ENCODE measurements around the gene RSPH10B2.
A peak's percentile ranks its signal among the peaks of the same experiment; 100 is the strongest.
"Not testable (repeated sequence)": the region's sequence is repeated elsewhere in the genome, so short reads cannot be mapped to it uniquely, and the experiment has no call there.

Gene RSPH10B2

GRCh38 chr7:6792113-6792872 is 38.4 kb downstream of the RSPH10B2 start:
- not testable (repeated sequence) for DNase-seq

- not testable (repeated sequence) for DNase-seq
These were observed 40.4 kb downstream of the RSPH10B2 start for GRCh38 chr7:6794276-6794675.

- DNase-seq = not testable (repeated sequence)
These were observed 43.3 kb downstream of the RSPH10B2 start for GRCh38 chr7:6797218-6797617.

- not testable (repeated sequence) for DNase-seq
These were observed 44.1 kb downstream of the RSPH10B2 start for GRCh38 chr7:6798047-6798446.

GRCh38 chr7:6799887-6800286 is 46.0 kb downstream of the RSPH10B2 start:
- not testable (repeated sequence) for DNase-seq

- DNase-seq = not testable (repeated sequence)
These were observed 46.4 kb downstream of the RSPH10B2 start for GRCh38 chr7:6800331-6800730.

GRCh38 chr7:6807393-6807918 is 53.6 kb downstream of the RSPH10B2 start:
- DNase-seq = not testable (repeated sequence)

- DNase-seq = not testable (repeated sequence)
These were observed 54.1 kb downstream of the RSPH10B2 start for GRCh38 chr7:6807959-6808358.

- DNase-seq = not testable (repeated sequence)
These were observed 59.1 kb downstream of the RSPH10B2 start for GRCh38 chr7:6813011-6813410.

- DNase-seq = not testable (repeated sequence)
These were observed 61.6 kb downstream of the RSPH10B2 start for GRCh38 chr7:6815470-6815869.

GRCh38 chr7:6821622-6822021 is 67.7 kb downstream of the RSPH10B2 start:
- DNase-seq = not testable (repeated sequence)

GRCh38 chr7:6825236-6826125 is 71.6 kb downstream of the RSPH10B2 start:
- DNase-seq = not testable (repeated sequence)

GRCh38 chr7:6826151-6826550 is 72.2 kb downstream of the RSPH10B2 start, which contains the start of gene CCZ1B:
TSS of gene CCZ1B (minus strand) at chr7:6826275. CDS start at chr7:6826197, 78 bp downstream.
- DNase-seq = peak; percentile 41

GRCh38 chr7:6827180-6827579 is 73.3 kb downstream of the RSPH10B2 start:
- DNase-seq = not testable (repeated sequence)

GRCh38 chr7:6829616-6830015 is 75.7 kb downstream of the RSPH10B2 start:
- not testable (repeated sequence) for DNase-seq

GRCh38 chr7:6830026-6830425 is 76.1 kb downstream of the RSPH10B2 start:
- not testable (repeated sequence) for DNase-seq

- no peak for DNase-seq
These were observed 77.3 kb downstream of the RSPH10B2 start for GRCh38 chr7:6831018-6831725.

GRCh38 chr7:6833636-6834035 is 79.7 kb downstream of the RSPH10B2 start:
- no peak for DNase-seq

- not testable (repeated sequence) for DNase-seq
These were observed 81.6 kb downstream of the RSPH10B2 start for GRCh38 chr7:6835521-6835920.

- not testable (repeated sequence) for DNase-seq
These were observed 83.2 kb downstream of the RSPH10B2 start for GRCh38 chr7:6837081-6837480.

- not testable (repeated sequence) for DNase-seq
These were observed 88.5 kb downstream of the RSPH10B2 start for GRCh38 chr7:6842278-6842921.

- not testable (repeated sequence) for DNase-seq
These were observed 89.2 kb downstream of the RSPH10B2 start for GRCh38 chr7:6843092-6843491.

Measured in GF-D8 (cell line).